Rectal smooth muscle tissue (tissue), 1 donor: ENCODE results near the gene SLC34A1.

Experiments
- H3K27ac ChIP-seq: one replicate; pipeline ENCODE4 v1.7.0; 2013; ENCODE audit warnings: low read depth, low read length, inconsistent platforms
- H3K27me3 ChIP-seq: one replicate; pipeline ENCODE4 v1.7.0; 2013; ENCODE audit warnings: low read length; ENCODE audit not compliant: control insufficient read depth, insufficient read depth
- H3K36me3 ChIP-seq: one replicate; pipeline ENCODE4 v1.7.0; 2013; ENCODE audit warnings: low read length; ENCODE audit not compliant: control insufficient read depth, insufficient read depth
- H3K4me1 ChIP-seq: one replicate; pipeline ENCODE4 v1.7.0; 2013; ENCODE audit warnings: low read length; ENCODE audit not compliant: control insufficient read depth, insufficient read depth
- H3K4me3 ChIP-seq: one replicate; pipeline ENCODE4 v1.7.0; 2013; ENCODE audit warnings: low read length
- H3K9ac ChIP-seq: one replicate; pipeline ENCODE4 v1.7.0; 2013; ENCODE audit warnings: low read length

The SLC34A1 gene

DNA sequence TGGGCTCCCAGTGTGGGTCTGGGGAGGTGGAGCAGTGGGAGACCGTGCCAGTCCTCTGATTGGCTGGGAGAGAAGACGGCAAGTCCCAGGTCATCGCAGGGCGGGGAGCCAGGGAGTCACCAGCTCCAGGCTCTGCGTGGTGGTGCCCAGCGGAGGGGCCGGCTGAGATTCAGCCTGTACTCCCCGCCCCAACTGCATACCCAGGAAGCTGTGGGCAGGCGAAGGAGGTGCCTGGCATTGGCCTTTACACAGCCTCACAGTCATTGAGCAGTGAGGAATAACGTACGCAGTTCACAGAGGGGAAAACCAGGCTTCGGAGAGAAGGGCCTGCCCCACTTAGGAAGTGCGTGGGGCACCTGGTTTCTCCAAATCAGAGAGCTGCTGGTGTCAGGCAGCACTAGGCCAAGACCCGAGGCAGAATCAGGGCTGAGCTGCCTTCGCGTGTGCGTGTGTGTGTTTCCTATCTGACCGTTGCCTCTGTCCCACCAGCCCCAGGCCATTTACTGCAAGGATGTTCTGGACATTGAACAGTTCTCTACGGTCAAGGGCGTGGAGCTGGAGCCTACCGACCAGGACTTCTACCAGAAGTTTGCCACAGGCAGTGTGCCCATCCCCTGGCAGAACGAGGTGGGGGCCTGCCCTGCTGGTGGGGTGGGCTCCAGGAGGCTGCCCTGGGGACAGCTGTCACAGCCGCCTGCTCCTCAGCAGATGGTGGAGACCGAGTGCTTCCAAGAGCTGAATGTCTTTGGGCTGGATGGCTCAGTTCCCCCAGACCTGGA is 56.2 kb downstream of the SLC34A1 start:
- no peak overlapping the region for H3K9ac ChIP-seq
- H3K4me1 ChIP-seq: no peaks in the 10 kb centered on the region
- no peak overlapping the region for H3K27ac ChIP-seq
- H3K36me3 ChIP-seq: peaks cover 13% of the 10 kb centered on the region
- H3K27me3 ChIP-seq: no peaks in the 10 kb centered on the region
- no peak overlapping the region for H3K4me3 ChIP-seq

DNA sequence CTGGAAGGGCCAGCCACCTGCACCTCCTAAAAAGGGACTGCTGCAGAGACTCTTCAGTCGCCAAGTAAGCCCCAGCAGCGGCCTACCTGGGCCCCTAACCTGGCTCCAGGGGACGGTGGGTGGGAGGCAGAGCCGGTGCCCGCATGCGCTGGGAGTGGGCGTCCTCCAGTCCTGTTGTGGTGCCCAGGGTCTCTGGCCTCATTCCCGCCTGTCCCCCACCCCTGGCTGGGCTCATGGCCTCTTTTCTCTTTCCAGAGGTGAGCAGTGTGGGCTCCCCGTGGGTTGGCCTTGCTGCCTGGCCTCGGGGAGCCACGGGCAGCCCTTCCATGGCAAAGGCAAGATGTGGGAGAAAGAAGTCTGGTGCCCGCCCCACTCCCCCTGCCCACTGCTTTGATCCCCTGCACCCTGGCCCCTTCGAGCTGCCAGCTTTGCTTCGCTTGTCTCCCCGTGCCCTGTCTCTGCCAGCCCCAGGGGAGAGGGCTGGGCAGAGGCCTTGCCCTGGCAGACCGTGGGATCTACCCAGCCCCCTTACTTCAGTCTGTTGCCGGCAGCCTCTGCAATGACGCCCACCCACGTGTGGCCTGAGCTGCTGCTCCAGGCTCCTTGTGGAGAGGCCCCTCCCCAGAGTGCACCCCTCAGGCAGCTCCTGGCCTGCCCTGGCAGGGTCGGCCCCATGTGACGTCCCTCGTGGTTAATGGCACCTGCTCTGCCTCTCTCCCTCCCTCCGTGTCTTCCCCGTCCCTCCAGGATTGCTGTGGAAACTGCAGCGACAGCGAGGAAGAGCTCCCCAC is 57.0 kb downstream of the SLC34A1 start:
- Histone ChIP-seq H3K27ac (no peak overlapping the region), H3K36me3 (peaks cover 9% of the 10 kb centered on the region), H3K9ac (no peak overlapping the region), H3K4me1 (no peaks in the 10 kb centered on the region), H3K27me3 (no peaks in the 10 kb centered on the region), H3K4me3 (no peak overlapping the region)

DNA sequence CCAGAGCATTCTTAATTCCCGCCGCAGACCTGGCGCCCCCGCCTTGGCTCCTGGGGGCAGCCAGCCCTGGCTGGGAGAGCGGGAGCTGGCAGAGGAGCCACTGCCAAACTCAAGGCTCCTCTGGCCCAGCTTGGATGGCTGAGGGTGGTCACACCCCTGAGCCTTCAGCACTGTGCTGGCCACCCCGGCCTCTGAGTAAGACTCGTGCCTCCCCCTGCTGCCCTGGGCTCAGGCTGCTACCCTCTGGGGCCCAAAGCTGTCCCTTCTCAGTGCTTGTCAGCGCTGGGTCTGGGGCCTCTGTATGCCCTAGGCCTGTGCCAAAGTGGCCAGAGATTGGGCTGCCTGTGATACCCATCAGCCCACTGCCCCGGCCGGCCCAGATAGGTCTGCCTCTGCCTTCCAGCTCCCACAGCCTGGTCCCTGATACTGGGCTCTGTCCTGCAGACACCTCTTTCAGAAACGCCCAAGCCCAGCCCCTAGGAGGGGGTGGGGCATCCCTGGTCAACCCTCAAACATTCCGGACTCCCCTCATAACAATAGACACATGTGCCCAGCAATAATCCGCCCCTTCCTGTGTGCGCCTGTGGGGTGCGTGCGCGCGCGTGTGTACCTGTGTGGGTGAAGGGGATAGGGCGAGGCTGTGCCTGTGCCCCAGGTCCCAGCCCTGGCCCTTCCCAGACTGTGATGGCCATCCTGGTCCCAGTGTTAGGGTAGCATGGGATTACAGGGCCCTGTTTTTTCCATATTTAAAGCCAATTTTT is 58.0 kb downstream of the SLC34A1 start:
- peaks cover 4% of the 10 kb centered on the region for H3K36me3 ChIP-seq

DNA sequence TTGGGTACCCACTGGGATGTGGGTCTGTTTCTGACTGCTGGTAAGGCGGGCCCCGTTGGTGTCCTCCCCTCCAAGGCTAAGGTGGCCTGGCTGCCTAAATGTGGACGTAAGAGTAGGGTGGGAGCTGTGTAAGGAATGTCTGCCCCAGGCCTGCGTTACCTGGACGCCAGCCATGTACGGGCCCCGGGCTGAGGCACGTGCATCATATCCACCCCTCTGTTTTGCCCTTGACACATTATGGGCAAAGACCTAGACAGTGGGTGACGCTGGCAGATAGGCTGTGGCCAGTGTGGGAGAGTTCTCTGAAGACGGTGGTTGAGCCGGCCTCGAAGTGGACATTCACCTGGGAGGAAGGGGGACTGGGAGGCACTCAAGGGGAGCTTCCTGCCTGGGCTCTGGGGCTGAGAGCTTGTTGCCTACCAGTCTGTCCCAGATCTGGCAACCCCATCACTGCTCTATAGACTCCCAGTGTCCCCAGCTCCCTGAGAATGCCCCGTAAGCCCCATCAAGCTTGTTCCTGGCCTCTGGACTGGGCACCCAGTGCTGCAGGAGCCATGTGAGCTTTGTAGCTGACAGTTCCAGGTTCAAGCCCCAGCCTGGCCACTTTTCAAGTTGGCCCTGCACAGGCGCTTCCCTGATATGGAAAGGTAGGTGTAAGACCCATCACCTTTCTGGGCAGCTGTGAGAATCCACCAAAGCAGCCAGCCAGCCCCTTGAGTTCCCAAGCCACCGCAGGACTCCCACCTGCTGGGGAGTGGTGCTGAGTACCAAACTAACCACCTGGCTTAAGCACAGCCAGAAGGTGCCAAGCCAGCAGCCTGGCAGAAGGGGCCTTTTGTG is 59.1 kb downstream of the SLC34A1 start:
- Histone ChIP-seq H3K9ac (no peak overlapping the region), H3K27ac (no peak overlapping the region), H3K36me3 (peaks cover 4% of the 10 kb centered on the region), H3K4me3 (no peak overlapping the region), H3K27me3 (peaks cover 4% of the 10 kb centered on the region), H3K4me1 (no peaks in the 10 kb centered on the region)

More for the DNA sequence above, 58.0 kb downstream of the SLC34A1 start:
- no peak overlapping the region for H3K9ac ChIP-seq
- H3K4me3 ChIP-seq: no peak overlapping the region
- no peaks in the 10 kb centered on the region for H3K4me1 ChIP-seq
- no peaks in the 10 kb centered on the region for H3K27me3 ChIP-seq
- no peak overlapping the region for H3K27ac ChIP-seq

DNA sequence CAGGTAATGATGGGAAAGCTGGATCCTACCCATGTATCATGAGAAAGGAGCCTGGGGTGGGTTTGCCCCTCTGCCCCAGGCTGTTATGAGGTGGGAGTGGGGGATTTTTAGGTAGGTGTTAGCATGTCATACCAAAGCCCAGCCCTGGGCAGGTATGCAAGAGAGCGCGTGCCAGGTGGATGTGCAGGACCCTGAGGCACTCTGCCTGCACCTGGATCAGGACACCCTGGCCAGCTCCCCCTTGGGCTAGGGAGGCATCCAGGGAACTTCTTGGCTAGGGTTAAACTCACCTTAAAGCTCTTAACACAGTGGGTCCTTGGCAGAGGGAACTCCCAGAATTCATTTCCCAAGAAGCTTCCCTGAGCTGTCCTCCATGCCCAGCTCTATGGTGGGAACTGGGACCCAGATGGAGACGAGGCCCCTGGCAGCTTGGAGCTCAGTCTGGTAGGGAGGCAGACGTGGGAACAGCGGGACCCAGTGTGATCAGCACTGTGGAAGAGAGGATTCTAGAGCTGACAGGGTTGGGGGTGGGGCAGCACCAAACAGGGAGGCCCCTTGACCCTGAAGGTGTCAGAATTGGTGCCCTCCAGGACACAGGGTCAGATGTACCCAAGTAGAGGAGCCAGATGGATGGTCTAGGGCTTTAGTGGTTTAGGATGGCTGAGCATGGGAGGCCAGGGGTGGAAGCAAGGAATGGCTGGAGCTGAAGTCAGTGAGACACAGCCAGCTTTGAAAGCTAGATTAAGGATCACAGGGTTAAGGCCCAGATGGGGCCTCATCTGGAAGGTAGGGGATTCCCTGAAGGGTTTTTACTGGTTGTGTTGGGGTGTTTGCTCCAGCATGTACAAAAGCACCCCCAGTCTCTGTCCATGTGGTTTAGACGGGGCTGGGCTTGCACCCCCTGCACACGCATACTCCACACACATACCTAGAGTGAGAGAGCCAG is 60.1 kb downstream of the SLC34A1 start:
- H3K36me3 ChIP-seq: peaks cover 2% of the 10 kb centered on the region
- H3K27ac ChIP-seq: no peak overlapping the region
- H3K9ac ChIP-seq: no peak overlapping the region
- H3K4me3 ChIP-seq: no peak overlapping the region
- H3K27me3 ChIP-seq: peaks cover 5% of the 10 kb centered on the region
- no peaks in the 10 kb centered on the region for H3K4me1 ChIP-seq

DNA sequence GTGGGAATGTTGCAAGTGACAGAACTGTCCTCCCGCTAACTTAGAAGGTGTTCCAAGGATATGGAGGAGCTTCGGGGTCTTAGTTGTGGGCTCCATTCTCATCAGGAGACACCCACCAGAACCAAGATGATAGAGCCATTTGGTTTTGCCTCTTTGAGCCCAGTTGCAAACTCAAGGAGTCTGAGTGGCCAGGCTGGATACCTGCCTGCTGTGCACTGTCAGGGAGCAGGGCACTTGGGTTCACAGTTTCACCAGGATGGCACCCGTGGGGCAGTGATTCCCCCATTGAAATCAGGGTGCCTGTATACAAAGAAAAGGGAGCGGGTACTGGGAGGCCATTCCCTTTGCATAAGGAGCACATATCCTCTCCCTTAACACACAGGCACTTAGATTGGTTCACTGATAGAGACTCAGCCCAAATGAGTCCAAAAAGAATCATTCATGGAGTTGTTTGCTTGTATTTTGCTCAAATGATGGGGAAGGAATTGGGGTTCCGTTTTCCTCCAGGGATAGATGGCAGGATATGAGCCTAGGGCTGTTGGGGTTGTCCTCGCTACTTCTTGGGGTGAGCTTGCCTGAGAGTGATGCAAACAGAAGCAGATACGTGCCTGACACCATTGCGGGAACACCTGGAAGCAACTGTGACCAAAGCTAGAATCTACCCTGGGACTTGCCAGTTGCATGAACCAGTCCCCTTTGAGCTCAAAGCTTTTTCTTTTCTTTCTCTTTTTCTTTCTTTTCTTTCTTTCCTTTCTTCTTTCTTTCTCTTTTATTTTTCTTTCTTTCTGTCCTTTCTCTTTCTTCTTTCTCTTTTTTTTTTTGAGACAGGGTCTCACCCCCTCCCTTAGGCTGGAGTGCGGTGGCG is 61.0 kb downstream of the SLC34A1 start:
- Histone ChIP-seq H3K9ac (no peak overlapping the region), H3K27me3 (peaks cover 8% of the 10 kb centered on the region), H3K36me3 (no peaks in the 10 kb centered on the region), H3K4me3 (no peak overlapping the region), H3K4me1 (no peaks in the 10 kb centered on the region), H3K27ac (no peak overlapping the region)

DNA sequence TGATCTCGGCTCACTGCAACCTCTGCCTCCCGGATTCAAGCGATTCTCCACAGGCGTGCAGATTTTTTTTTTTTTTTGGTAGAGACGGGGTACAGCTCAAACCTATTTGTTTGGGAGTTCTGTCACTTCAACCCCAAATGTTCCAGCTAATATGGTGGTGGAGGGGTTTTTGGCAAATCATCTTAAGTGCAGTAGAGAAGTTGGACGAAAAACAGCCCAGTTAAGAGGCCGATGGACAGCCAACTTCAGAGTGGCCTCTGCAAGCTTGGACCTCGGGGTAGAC is 61.6 kb downstream of the SLC34A1 start:
- H3K9ac ChIP-seq: no peak overlapping the region
- H3K4me1 ChIP-seq: no peaks in the 10 kb centered on the region
- H3K36me3 ChIP-seq: no peaks in the 10 kb centered on the region
- no peak overlapping the region for H3K27ac ChIP-seq
- H3K4me3 ChIP-seq: peak overlapping the region; percentile 50
- peaks cover 8% of the 10 kb centered on the region for H3K27me3 ChIP-seq

DNA sequence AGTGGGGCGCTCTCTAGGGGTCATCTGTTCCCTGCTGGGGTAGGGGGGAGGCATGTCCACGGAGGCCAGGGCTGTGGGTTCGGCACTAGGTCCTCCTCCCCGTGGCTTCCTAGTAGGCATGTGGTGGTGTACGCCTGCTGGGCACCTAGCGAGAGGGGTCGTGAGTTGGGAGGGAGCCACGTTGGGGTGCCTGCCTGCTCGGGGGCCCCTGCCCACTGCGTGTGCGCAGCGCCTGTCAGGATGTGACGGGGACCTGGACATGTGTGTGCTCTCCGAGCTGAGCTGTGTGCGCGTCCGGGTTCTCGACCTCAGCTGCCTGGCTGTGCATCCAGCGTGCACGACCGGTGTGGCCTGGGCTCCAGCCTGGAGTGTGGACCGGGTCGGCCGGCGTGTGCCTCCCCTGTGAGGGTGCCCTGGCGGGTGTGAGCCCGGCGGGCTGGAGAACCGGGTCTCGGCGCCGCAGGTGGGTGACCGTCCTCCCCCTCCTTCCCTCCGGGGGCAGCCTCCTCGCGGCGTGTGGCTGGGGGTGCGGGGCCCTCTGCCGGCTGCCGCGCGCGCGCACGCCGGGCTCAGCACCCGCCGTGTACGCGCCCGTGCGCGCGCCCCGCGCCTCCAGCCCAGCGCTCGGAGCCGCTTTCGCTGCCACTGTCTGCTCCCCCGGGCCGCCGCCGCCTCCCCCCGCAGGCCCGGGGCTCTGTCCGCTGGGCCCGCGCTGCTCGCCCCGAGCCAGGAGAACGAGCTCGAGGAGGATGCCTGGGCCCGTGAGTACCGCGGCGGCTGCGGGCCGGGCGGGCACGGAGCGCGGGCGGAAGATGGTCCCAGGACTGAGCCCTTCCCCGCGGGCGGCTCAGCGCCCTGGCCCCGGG is 62.2 kb downstream of the SLC34A1 start, which contains the start of gene PRR7:
Gene PRR7, plus strand, starts transcription at position 615 of the 866 bp plus-strand sequence. CDS start 8,254 bp downstream, outside the sequence.
- Histone ChIP-seq H3K9ac (no peak within 1 kb of the TSS), H3K36me3 (no peaks in the 10 kb centered on the region), H3K4me1 (no peaks in the 10 kb centered on the region), H3K27me3 (peaks cover 11% of the 10 kb centered on the region), H3K4me3 (peak within 1 kb of the TSS; percentile 50), H3K27ac (no peak within 1 kb of the TSS)

DNA sequence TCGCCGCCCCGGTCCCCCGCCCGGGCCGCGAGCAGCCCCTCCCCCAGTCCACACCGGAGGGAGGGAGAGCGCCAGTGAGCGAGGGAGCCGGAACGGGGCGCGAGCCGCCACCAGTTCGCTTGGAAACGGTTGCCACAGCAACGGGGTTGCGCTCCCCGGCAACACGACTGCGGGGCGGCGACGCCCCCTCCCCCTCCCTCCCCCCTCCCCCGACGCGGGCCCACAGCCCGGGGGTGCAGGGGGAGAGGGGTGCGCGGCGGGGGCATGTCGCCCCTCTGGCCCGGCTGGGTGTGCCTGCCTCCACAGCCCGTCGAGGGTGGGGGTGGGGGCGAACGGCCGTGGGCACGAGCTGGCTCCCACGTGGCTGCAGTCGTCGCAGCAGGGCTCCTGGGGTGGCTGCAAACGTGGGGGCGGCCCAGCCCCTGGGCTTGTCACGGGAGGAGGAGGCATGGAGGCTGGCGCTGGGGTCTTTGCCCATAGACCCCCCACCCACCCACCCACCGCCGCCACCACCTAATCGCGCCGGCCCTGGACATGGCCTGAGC is 62.9 kb downstream of the SLC34A1 start:
- Histone ChIP-seq H3K36me3 (no peaks in the 10 kb centered on the region), H3K27ac (no peak overlapping the region), H3K4me3 (peak overlapping the region; percentile 50), H3K27me3 (peaks cover 11% of the 10 kb centered on the region), H3K9ac (no peak overlapping the region), H3K4me1 (no peaks in the 10 kb centered on the region)
